T-helper 2 cell (primary cell): ENCODE measurements around the gene DNAJC25.

Experiments used
- DNase-seq, 5 experiments: peaks; one replicate each; pipeline versions ENCODE4 v3.0.0 to v3.0.0-alpha.2; 2012 to 2022

The DNAJC25 gene

GRCh38 chr9:111628411-111628810 lies 2.7 kb upstream of the DNAJC25 start:
- DNase-seq = no peak

DNA sequence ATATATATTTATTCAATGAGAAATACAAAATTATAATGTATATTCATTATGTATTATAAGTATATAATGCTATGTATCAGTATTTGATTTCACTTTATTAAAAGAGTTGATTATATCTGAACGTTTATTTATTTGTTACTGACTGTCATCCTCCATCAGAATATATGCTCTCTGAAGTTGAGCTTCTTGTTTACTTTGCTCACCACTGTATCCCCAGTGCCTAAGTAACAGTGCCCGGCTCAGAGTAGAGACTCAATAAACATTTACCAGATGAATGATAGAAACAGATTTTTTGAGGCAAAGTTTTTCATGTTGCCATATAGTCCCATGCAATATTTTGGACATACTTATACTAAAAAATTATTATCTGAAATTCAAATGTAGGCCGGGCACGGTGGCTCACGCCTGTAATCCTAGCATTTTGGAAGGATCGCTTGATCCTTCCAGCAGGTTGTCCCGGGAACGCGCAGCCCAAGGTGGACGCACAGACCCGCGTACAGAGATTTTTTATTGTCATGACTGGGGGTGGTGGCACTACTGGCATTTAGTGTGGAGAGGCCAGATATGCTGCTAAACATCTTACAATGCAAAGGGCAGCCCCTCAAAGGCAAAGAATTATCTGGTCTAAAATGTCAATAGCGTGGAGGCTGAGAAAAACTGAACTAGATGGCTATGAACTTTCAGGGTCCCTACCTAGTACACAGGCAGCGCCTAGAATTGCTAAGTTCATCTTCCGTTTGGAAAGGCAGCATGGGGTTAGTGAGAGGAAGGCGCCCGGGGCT lies 761 bp upstream of the DNAJC25 start:
- no peak for DNase-seq

DNA sequence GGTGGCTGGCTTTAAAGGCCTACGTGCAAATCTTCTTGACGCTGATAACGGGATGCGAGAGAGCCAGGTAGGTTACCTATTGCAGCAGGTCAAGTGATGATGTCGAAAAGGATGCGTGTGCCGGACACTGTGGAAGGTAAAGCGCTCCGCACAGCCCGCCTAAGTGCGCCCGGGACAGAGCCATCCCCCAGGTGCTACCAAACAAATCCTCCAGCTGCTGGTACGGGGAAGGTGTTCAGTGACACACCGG lies 245 bp upstream of the DNAJC25 start:
- DNase-seq = no peak

- DNase-seq = peak in 1 of 5 experiments; percentile 6
These were observed 926 bp downstream of the DNAJC25 start for GRCh38 chr9:111632060-111632459.

DNA sequence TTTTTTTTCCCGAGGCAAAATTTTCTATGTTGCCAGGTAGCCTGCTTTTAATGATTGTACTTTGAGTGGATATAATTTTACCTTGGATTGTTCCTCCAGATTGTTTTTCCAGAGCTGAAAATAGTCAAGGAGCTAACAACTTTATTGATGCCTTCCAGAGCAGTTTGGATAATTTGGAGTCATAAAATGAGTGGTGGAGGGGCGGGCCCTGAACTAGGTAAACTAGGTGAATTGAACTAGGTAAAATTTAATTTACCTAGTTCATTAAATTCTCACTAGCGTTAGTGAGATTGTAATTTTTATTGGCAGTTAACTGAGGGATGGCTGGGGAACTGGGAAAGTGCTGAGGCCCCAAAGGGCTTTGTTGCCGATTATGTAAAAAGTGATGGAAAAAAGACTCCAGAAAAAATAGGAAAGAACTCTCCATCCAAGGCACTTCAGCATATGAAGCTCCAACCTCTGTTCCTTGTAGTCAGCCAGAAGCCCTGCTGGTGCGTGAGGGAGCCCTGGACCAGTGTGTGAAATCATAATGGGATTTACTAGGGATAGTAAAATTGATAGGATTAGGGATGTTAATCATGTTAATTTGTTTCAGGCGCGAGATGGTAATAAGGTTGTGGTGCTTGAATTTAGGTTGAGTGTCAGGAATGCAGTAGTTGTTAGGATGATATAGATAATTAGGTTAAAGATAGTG lies 1.7 kb downstream of the DNAJC25 start:
- no peak for DNase-seq

- no peak for DNase-seq
These were observed 2.2 kb downstream of the DNAJC25 start for GRCh38 chr9:111633389-111633736.

GRCh38 chr9:111634860-111635259 lies 3.7 kb downstream of the DNAJC25 start:
- DNase-seq = no peak

DNA sequence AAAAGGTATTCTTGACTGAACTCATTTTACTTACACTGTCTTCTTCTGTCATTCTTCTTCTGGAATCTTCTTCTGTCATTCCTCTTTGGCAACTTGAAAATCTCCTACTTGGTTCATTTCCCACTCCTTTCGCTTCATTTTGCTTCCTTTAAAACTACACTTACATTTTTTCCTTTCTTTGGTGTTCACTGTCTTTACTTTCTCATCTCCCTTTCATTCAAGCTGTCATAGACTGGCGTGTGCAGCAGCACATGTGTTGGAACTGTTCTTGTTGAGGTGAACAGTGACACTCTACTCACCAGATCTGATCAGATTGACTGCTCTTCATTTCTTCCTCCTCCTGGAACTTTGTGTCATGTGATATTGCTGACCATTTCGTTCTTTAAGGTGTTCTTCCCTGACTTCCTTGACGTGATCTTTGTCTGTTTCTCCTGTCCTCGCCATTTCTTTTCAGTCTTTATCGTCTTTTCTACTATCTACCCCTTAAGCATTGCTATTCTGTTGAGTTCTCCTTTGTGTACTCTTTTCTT lies 6.4 kb downstream of the DNAJC25 start:
- DNase-seq = no peak

- DNase-seq = no peak
These were observed 13.2 kb downstream of the DNAJC25 start for GRCh38 chr9:111644195-111644772.

GRCh38 chr9:111645806-111646205 lies 14.7 kb downstream of the DNAJC25 start:
- DNase-seq = no peak

DNA sequence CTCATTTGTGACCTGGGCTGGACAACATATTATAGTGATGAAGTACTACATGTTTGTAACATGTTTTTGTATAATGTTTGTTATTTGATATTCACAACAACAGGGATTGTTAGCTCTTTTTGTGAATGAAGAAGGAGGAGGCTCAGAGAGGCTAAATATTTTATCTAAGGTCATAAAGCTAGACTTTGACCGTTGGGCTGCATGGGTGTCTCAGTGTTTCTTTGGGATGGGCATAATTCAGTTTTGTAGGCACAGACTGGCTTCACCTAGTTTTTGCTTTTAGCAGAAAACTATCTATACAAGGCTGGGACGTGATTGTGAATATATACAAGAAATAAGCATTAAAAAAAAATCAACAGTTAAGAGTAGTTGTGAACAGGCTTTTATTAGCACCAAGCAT lies 15.3 kb downstream of the DNAJC25 start:
- no peak for DNase-seq

GRCh38 chr9:111648066-111648465 lies 16.9 kb downstream of the DNAJC25 start:
- DNase-seq = no peak

- no peak for DNase-seq
These were observed 17.9 kb downstream of the DNAJC25 start for GRCh38 chr9:111649016-111649415.

- no peak for DNase-seq
These were observed 25.9 kb downstream of the DNAJC25 start for GRCh38 chr9:111657051-111657450.

GRCh38 chr9:111658943-111659342 lies 27.8 kb downstream of the DNAJC25 start:
- no peak for DNase-seq

GRCh38 chr9:111659691-111660090 lies 28.6 kb downstream of the DNAJC25 start:
- no peak for DNase-seq

DNA sequence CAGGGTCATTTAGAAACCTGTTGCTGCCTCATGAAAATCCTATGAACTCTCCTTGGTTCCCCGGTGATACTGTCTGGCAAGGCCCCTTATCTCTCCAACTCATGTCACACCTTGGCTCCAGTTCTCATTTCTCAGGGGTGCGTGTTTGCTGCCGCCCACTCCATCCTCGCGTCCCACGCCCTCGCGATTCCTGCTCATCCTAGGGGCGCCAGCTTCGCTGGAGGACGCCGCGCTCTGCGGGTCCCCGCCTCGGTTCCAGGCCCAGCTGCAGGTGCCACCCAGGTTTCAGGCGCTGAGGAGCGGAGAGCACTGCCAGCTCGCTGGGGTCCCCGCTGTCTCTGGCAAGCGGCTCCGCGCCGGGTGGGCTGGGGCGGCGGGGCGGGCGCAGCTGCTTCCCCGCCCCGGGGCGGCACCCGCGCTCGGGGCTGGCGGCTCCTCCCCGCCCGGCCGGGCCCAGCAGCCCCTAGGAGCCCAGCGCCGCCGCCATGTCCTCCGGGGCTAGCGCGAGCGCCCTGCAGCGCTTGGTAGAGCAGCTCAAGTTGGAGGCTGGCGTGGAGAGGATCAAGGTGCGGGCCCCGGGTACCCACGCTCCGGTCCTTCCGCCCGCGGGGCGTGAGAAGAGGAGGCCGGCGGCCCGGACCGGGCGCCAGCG lies 30.1 kb downstream of the DNAJC25 start, which contains the start of gene GNG10:
GNG10 (plus strand) TSS at position 456 of the 652 bp plus-strand sequence; CDS start at position 486, 30 bp downstream.
- DNase-seq = peak; percentile 49 to 81 (median 61)

- DNase-seq = peak in 4 of 5 experiments; percentile 10 to 52 (median 16)
These were observed 30.8 kb downstream of the DNAJC25 start for GRCh38 chr9:111661802-111662521.

GRCh38 chr9:111662576-111663300 lies 31.6 kb downstream of the DNAJC25 start:
- DNase-seq = peak in 1 of 5 experiments; percentile 73

GRCh38 chr9:111663301-111663823 lies 32.2 kb downstream of the DNAJC25 start:
- no peak for DNase-seq

GRCh38 chr9:111668026-111668573 lies 37.0 kb downstream of the DNAJC25 start:
- no peak for DNase-seq
